B cell (primary cell): ENCODE data around the gene ANKLE1.

Experiments used
- EZH2 ChIP-seq: IDR thresholded peaks from 2 replicates; pipeline ENCODE4 v1.6.1; 2012; ENCODE audit warnings: borderline replicate concordance, low read depth, mild to moderate bottlenecking, moderate library complexity, low read length; ENCODE audit not compliant: insufficient read depth, poor library complexity, severe bottlenecking
- TF ChIP-seq, protein P1 (sequence below): fragments of 200-600 bp; IDR thresholded peaks from one replicate; pipeline ENCODE4 v1.8.0; 2022; ENCODE audit warnings: antibody characterized with exemption, mild to moderate bottlenecking

GRCh38 chr19:17289489-17289888 is 7.8 kb downstream of the ANKLE1 start:
- TF ChIP-seq, protein P1, sequence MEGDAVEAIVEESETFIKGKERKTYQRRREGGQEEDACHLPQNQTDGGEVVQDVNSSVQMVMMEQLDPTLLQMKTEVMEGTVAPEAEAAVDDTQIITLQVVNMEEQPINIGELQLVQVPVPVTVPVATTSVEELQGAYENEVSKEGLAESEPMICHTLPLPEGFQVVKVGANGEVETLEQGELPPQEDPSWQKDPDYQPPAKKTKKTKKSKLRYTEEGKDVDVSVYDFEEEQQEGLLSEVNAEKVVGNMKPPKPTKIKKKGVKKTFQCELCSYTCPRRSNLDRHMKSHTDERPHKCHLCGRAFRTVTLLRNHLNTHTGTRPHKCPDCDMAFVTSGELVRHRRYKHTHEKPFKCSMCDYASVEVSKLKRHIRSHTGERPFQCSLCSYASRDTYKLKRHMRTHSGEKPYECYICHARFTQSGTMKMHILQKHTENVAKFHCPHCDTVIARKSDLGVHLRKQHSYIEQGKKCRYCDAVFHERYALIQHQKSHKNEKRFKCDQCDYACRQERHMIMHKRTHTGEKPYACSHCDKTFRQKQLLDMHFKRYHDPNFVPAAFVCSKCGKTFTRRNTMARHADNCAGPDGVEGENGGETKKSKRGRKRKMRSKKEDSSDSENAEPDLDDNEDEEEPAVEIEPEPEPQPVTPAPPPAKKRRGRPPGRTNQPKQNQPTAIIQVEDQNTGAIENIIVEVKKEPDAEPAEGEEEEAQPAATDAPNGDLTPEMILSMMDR: no peak
- TF ChIP-seq EZH2: no peak
